B cell (primary cell): ENCODE data around the gene EXOC6.

ENCODE experiments used
- EZH2 ChIP-seq: IDR thresholded peaks from 2 replicates; pipeline ENCODE4 v1.6.1; 2012; ENCODE audit warnings: borderline replicate concordance, low read depth, mild to moderate bottlenecking, moderate library complexity, low read length; ENCODE audit not compliant: insufficient read depth, poor library complexity, severe bottlenecking
- TF ChIP-seq, protein P1 (sequence below): fragments of 200-600 bp; IDR thresholded peaks from one replicate; pipeline ENCODE4 v1.8.0; 2022; ENCODE audit warnings: antibody characterized with exemption, mild to moderate bottlenecking

DNA sequence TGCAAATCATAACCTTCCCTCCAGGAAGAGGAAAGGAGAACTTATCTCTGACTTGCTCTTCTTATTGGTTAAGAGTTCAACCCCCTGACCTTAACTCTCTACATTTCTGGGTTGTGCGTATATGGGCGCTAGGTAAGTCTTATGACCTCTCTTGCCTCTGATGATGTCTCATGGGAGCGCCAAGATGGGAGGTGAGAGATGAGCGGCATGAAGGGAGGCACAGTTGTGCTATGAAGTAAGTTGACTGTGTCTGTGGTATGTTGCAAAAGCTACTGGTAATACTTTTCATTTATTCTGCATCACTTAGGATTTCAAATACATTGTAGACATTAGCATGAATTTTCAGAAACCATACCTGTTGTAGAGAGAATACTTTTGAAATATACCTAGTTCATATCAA is 59.0 kb downstream of the EXOC6 start:
- TF ChIP-seq, protein P1, sequence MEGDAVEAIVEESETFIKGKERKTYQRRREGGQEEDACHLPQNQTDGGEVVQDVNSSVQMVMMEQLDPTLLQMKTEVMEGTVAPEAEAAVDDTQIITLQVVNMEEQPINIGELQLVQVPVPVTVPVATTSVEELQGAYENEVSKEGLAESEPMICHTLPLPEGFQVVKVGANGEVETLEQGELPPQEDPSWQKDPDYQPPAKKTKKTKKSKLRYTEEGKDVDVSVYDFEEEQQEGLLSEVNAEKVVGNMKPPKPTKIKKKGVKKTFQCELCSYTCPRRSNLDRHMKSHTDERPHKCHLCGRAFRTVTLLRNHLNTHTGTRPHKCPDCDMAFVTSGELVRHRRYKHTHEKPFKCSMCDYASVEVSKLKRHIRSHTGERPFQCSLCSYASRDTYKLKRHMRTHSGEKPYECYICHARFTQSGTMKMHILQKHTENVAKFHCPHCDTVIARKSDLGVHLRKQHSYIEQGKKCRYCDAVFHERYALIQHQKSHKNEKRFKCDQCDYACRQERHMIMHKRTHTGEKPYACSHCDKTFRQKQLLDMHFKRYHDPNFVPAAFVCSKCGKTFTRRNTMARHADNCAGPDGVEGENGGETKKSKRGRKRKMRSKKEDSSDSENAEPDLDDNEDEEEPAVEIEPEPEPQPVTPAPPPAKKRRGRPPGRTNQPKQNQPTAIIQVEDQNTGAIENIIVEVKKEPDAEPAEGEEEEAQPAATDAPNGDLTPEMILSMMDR, result no peak
- no peak for TF ChIP-seq EZH2
